Neural cell (in vitro differentiated cells): Measurements from ENCODE around the gene DCPS. TPM values are rescaled to one million over a fixed set of nuclear protein-coding genes. Genes with fewer than 3 reads are reported as not detected.

Source experiments
- H2AFZ ChIP-seq: fragments of 200-600, 300-800 bp; sonication (generic), shearing (Covaris generic); 2 replicates; pipeline ENCODE4 v1.6.0; 2014; ENCODE audit warnings: low read depth, mild to moderate bottlenecking, antibody characterized with exemption, low read length, moderate library complexity
- H3F3A ChIP-seq: fragments of 200-600 bp; shearing (Covaris generic); 2 replicates; pipeline ENCODE4 v1.6.1; 2016; ENCODE audit warnings: mild to moderate bottlenecking, moderate library complexity, mixed read lengths, antibody characterized with exemption, low read length; ENCODE audit not compliant: insufficient read depth, poor library complexity, severe bottlenecking
- H3K27ac ChIP-seq: fragments of 200-600, 300-800 bp; sonication (generic), shearing (Covaris generic); 2 replicates; pipeline ENCODE4 v1.5.1; 2014; ENCODE audit warnings: mild to moderate bottlenecking, low read length, moderate library complexity
- H3K27me3 ChIP-seq: fragments of 300-800, 200-600 bp; sonication (generic), shearing (Covaris generic); 2 replicates; pipeline ENCODE4 v1.6.0; 2014; ENCODE audit warnings: mild to moderate bottlenecking, low read depth, low read length, moderate library complexity; ENCODE audit not compliant: insufficient read depth
- H3K36me3 ChIP-seq: fragments of 300-800, 200-600 bp; sonication (generic), shearing (Covaris generic); 2 replicates; pipeline ENCODE4 v1.5.1; 2014; ENCODE audit warnings: mild to moderate bottlenecking, antibody characterized with exemption, low read length, moderate library complexity; ENCODE audit not compliant: insufficient read depth
- H3K4me2 ChIP-seq: fragments of 300-800, 200-600 bp; sonication (generic), shearing (Covaris generic); 2 replicates; pipeline ENCODE4 v1.6.0; 2014; ENCODE audit warnings: mild to moderate bottlenecking, low read length
- H3K4me3 ChIP-seq: fragments of 300-800, 200-600 bp; sonication (generic), shearing (Covaris generic); 2 replicates; pipeline ENCODE4 v1.5.1; 2014; ENCODE audit warnings: mild to moderate bottlenecking, low read length, moderate library complexity
- H3K79me2 ChIP-seq: fragments of 200-600 bp; shearing (Covaris generic); replicated peaks from 2 replicates; pipeline ENCODE4 v1.6.0; 2014; ENCODE audit warnings: mild to moderate bottlenecking, low read length, moderate library complexity; ENCODE audit not compliant: insufficient read depth
- H3K9ac ChIP-seq: fragments of 300-800, 200-600 bp; sonication (generic), shearing (Covaris generic); 2 replicates; pipeline ENCODE4 v1.6.1; 2016; ENCODE audit warnings: mild to moderate bottlenecking, low read length, mixed read lengths
- H3K9me2 ChIP-seq: fragments of 200-600 bp; shearing (Covaris generic); 2 replicates; pipeline ENCODE4 v1.6.1; 2016; ENCODE audit warnings: mild to moderate bottlenecking, low read length, mixed read lengths; ENCODE audit not compliant: insufficient read depth
- H3K9me3 ChIP-seq: fragments of 200-600, 300-800 bp; sonication (generic), shearing (Covaris generic); 2 replicates; pipeline ENCODE4 v1.6.1; 2016; ENCODE audit warnings: mild to moderate bottlenecking, mixed run types, low read length, moderate library complexity, mixed read lengths
- H4K20me1 ChIP-seq: fragments of 200-600 bp; shearing (Covaris generic); 2 replicates; pipeline ENCODE4 v1.6.1; 2016; ENCODE audit warnings: mild to moderate bottlenecking, mixed run types; ENCODE audit not compliant: insufficient read depth
- CTCF ChIP-seq: fragments of 450-650 bp; IDR thresholded peaks from 2 replicates; pipeline ENCODE4 v1.5.1; 2014; ENCODE audit warnings: antibody characterized with exemption, mild to moderate bottlenecking, moderate library complexity; ENCODE audit not compliant: poor library complexity, severe bottlenecking
- EP300 ChIP-seq: fragments of 450-650 bp; conservative IDR thresholded peaks from 2 replicates; pipeline ENCODE4 v1.6.1; 2014; ENCODE audit warnings: antibody characterized with exemption, mild to moderate bottlenecking, moderate library complexity; ENCODE audit not compliant: poor library complexity, severe bottlenecking
- EZH2 ChIP-seq: fragments of 200-600, 300-800 bp; shearing (Covaris generic), sonication (generic); IDR thresholded peaks from 2 replicates; pipeline ENCODE4 v1.6.1; 2014; ENCODE audit warnings: antibody characterized with exemption, low read length, borderline replicate concordance, mild to moderate bottlenecking; ENCODE audit not compliant: insufficient read depth, poor library complexity, severe bottlenecking
- MXI1 ChIP-seq: fragments of 450-650 bp; conservative IDR thresholded peaks from 2 replicates; pipeline ENCODE4 v1.6.1; 2014; ENCODE audit warnings: antibody characterized with exemption, mild to moderate bottlenecking; ENCODE audit not compliant: poor library complexity, severe bottlenecking
- POLR2AphosphoS5 ChIP-seq: IDR thresholded peaks from 2 replicates; pipeline ENCODE4 v1.6.1; 2012
- RAD21 ChIP-seq: fragments of 450-650 bp; conservative IDR thresholded peaks from 2 replicates; pipeline ENCODE4 v1.6.1; 2014; ENCODE audit warnings: antibody characterized with exemption, mild to moderate bottlenecking, moderate library complexity
- REST ChIP-seq: IDR thresholded peaks from 2 replicates; pipeline ENCODE4 v1.6.1; 2012; ENCODE audit warnings: borderline replicate concordance
- SMC3 ChIP-seq: fragments of 450-650 bp; conservative IDR thresholded peaks from 2 replicates; pipeline ENCODE4 v1.6.1; 2014; ENCODE audit warnings: antibody characterized with exemption, mild to moderate bottlenecking, moderate library complexity; ENCODE audit not compliant: poor library complexity
- TAF1 ChIP-seq: IDR thresholded peaks from 2 replicates; pipeline ENCODE4 v1.6.1; 2012; ENCODE audit warnings: low read depth
- polyA plus RNA-seq: library from polyadenylated mRNA; depleted of rRNA; stranded (reverse); fragments of >200 nt; gene quantifications from 2 replicates; pipeline ENCODE4 v1.2.3, GENCODE V29; 2014

Gene DCPS
- polyA plus RNA-seq, 1 donor from 2014 or later = 6.4 TPM

- Histone ChIP-seq H3K27me3 (no peaks in the 10 kb centered on the region), H3F3A (no peaks in the 10 kb centered on the region), H3K9me2 (no peaks in the 10 kb centered on the region), H3K4me3 (no peak overlapping the region), H3K36me3 (no peaks in the 10 kb centered on the region), H2AFZ (no peak overlapping the region), H3K9me3 (no peaks in the 10 kb centered on the region), H3K4me2 (no peak overlapping the region), H3K79me2 (no peaks in the 10 kb centered on the region), H3K9ac (no peak overlapping the region), H4K20me1 (no peaks in the 10 kb centered on the region), H3K27ac (no peak overlapping the region)
- no peak for TF ChIP-seq RAD21
- TF ChIP-seq MXI1 = no peak
- no peak for TF ChIP-seq REST
- no peak for TF ChIP-seq CTCF
- no peak for TF ChIP-seq TAF1
- no peak for TF ChIP-seq EZH2
- no peak for TF ChIP-seq POLR2AphosphoS5
- no peak for TF ChIP-seq EP300
- no peak for TF ChIP-seq SMC3
These were observed 15.5 kb downstream of the DCPS start for GRCh38 chr11:126319374-126319740.

- H3K9me3 ChIP-seq = no peaks in the 10 kb centered on the region
- no peaks in the 10 kb centered on the region for H3K36me3 ChIP-seq
- H2AFZ ChIP-seq = no peak overlapping the region
- no peaks in the 10 kb centered on the region for H4K20me1 ChIP-seq
- H3K9ac ChIP-seq = no peak overlapping the region
- no peaks in the 10 kb centered on the region for H3K27me3 ChIP-seq
- H3K9me2 ChIP-seq = no peaks in the 10 kb centered on the region
- H3K4me3 ChIP-seq = no peak overlapping the region
- H3K79me2 ChIP-seq = no peaks in the 10 kb centered on the region
- no peak overlapping the region for H3K4me2 ChIP-seq
- H3K27ac ChIP-seq = no peak overlapping the region
- TF ChIP-seq REST = no peak
- no peak for TF ChIP-seq CTCF
- no peak for TF ChIP-seq SMC3
- TF ChIP-seq EP300 = no peak
- TF ChIP-seq MXI1 = no peak
- no peak for TF ChIP-seq POLR2AphosphoS5
- TF ChIP-seq EZH2 = no peak
- TF ChIP-seq RAD21 = no peak
- no peak for TF ChIP-seq TAF1
- H3F3A ChIP-seq = no peaks in the 10 kb centered on the region
These were observed 19.1 kb downstream of the DCPS start for GRCh38 chr11:126322996-126323395.
